ENCODE measurements around the gene TCF23. TPM values are rescaled to one million over a fixed set of nuclear protein-coding genes. Genes with fewer than 3 reads are reported as not detected.

Gene TCF23
- total and polyA plus RNA-seq, 2 of the 8 experiments (the other 6 are each of a cell fraction or from before 2014, with no cell fraction given): 0.02 TPM; not detected in 1

DNA sequence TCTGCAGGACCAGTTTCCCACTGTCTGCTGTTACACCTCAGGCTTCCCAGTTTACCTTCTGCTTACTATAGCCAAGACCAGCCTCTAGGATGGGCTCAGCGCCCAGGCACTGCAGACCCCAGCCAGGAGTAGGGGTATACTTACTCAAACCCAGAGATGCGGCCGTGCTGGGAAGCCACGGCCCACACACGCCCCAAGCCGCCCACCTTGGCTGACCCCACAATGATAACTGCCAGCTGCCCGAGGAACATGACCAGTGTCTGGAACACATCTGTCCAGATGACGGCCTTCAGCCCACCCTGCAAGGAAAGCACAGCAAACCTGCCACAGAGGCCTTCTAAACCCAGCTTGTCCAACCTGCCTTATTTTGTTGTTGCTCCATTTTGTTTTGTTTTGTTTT is 56.4 kb downstream of the TCF23 start:
- ChIA-PET CTCF (ENCODE audit: partially characterized antibody) (no interaction called here), POLR2A (ENCODE audit: partially characterized antibody) (interaction anchor here (0.9 to 2.1 kb wide), 4 partner anchors 8 to 90 kb away, joined by 3 to 6 read pairs (median 4); partner anchors contain the start of gene CAD)
- no peaks in the 10 kb centered on the region for H3K23me2 ChIP-seq (ENCODE audit: low read depth, low read length)
- no peak overlapping the region for H4K91ac ChIP-seq (replicated peaks; ENCODE audit: insufficient read length, low read length)
- H3K36me3 ChIP-seq (ENCODE audit: control insufficient read depth in 2 of 4, insufficient read depth in 4 of 4, low read length in 3 of 4): peaks cover 57 to 91% (median 79%) of the 10 kb centered on the region in 4 experiments
- no peak overlapping the region for H3K23ac ChIP-seq (ENCODE audit: insufficient read length)
- no peaks in the 10 kb centered on the region; a peak in 1 of 7 replicates for H3K4me1 ChIP-seq (replicated peaks in 1 of 4; ENCODE audit: control insufficient read depth in 3 of 4, insufficient read depth in 4 of 4, low read length in 3 of 4)
- H3K56ac ChIP-seq (replicated peaks; ENCODE audit: insufficient read length, low read depth, low read length): no peak overlapping the region
- WGBS, 2 experiments (ENCODE audit: extremely low coverage in 1 of 2, insufficient coverage in 1 of 2, insufficient read length in 1 of 2, insufficient replicate concordance in 2 of 2, low coverage in 1 of 2, low lambda C conversion rate in 2 of 2, missing lambda C conversion rate in 1 of 2): 84% methylated on average over 8 of the region's 8 CpGs; no CpG with 5 or more reads in 1 of the 2 experiments
- FAIRE-seq (no peak), DNase-seq (ENCODE audit: low read depth in 1 of 2, low spot score in 2 of 2) (no peak)
- no peak overlapping the region for H2BK120ac ChIP-seq (replicated peaks; ENCODE audit: low read depth, low read length)
- no peak overlapping the region for H3K18ac ChIP-seq (ENCODE audit: extremely low read depth, low read length)
- no peak overlapping the region for H2BK15ac ChIP-seq (ENCODE audit: low read length)
- H3K79me1 ChIP-seq (ENCODE audit: low read depth, low read length): no peaks in the 10 kb centered on the region
- H2BK20ac ChIP-seq (ENCODE audit: low read length): no peak overlapping the region
- H3K9me3 ChIP-seq (ENCODE audit: insufficient read depth in 2 of 2, low read depth in 1 of 2, low read length in 1 of 2): no peaks in the 10 kb centered on the region
- H4K20me1 ChIP-seq (replicated peaks in 1 of 2; ENCODE audit: control insufficient read depth in 1 of 2, insufficient read depth in 2 of 2, low read length in 2 of 2): peaks cover 0 to 22% of the 10 kb centered on the region in 2 experiments
- no peak overlapping the region for H2BK12ac ChIP-seq (ENCODE audit: low read depth, low read length)
- H3K4me2 ChIP-seq (ENCODE audit: insufficient read depth in 1 of 2, low read depth in 2 of 2, low read length in 2 of 2): no peak overlapping the region
- H3K4me3 ChIP-seq (ENCODE audit: extremely low read depth in 1 of 4, insufficient read depth in 2 of 4, low read depth in 3 of 4, low read length in 4 of 4): no peak overlapping the region
- no peak overlapping the region for H2BK5ac ChIP-seq (ENCODE audit: low read depth, low read length)
- H4K8ac ChIP-seq (ENCODE audit: extremely low read depth, insufficient read depth, low read length): no peak overlapping the region
- no peak overlapping the region for H3K14ac ChIP-seq (ENCODE audit: insufficient read length)
- TF ChIP-seq SAP30 (IDR thresholded peaks at IDR 0.05; ENCODE audit: insufficient read depth, insufficient replicate concordance, low read length): no peak
- TF ChIP-seq SIX5 (IDR thresholded peaks at IDR 0.05; ENCODE audit: low read depth, low read length): no peak
- TF ChIP-seq KDM5A (IDR thresholded peaks at IDR 0.05; ENCODE audit: low read length): no peak
- no peak for TF ChIP-seq CHD1 (IDR thresholded peaks at IDR 0.05; ENCODE audit: low read depth, low read length)
- TF ChIP-seq RAD21 (IDR thresholded peaks at IDR 0.05 in 1 of 2, conservative IDR thresholded peaks at IDR 0.05 in 1 of 2; ENCODE audit: low read depth in 2 of 2, low read length in 2 of 2): no peak
- TF ChIP-seq KDM4A (IDR thresholded peaks at IDR 0.05; ENCODE audit: low read depth, low read length, severe bottlenecking): no peak
- TF ChIP-seq CHD2 (IDR thresholded peaks at IDR 0.05; ENCODE audit: low read length): no peak
- no peak for TF ChIP-seq SRF (IDR thresholded peaks at IDR 0.05; ENCODE audit: low read depth, low read length)
- TF ChIP-seq, protein P1, sequence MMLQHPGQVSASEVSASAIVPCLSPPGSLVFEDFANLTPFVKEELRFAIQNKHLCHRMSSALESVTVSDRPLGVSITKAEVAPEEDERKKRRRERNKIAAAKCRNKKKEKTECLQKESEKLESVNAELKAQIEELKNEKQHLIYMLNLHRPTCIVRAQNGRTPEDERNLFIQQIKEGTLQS (IDR thresholded peaks at IDR 0.05; ENCODE audit: insufficient read depth, low read depth, low read length): no peak
- no peak overlapping the region for H2AFZ ChIP-seq (ENCODE audit: low read length)
- no peak overlapping the region for H3K9ac ChIP-seq (replicated peaks in 1 of 4; ENCODE audit: extremely low read depth in 1 of 4, low read depth in 3 of 4, low read length in 3 of 4)
- no peaks in the 10 kb centered on the region for H3K27me3 ChIP-seq (replicated peaks in 1 of 4; ENCODE audit: control insufficient read depth in 3 of 4, extremely low read depth in 1 of 4, insufficient read depth in 3 of 4, low read length in 3 of 4)
- no peak overlapping the region for H2AK5ac ChIP-seq (ENCODE audit: low read depth, low read length)
- no peak overlapping the region for H4K5ac ChIP-seq (ENCODE audit: insufficient read length, low read depth, low read length)
- H3K79me2 ChIP-seq (ENCODE audit: control insufficient read depth in 1 of 2, insufficient read depth in 2 of 2, low read length in 2 of 2): peaks cover 0 to 11% of the 10 kb centered on the region in 2 experiments; a peak in 2 of 4 replicates
- no peak overlapping the region for H3K4ac ChIP-seq (replicated peaks; ENCODE audit: insufficient read length, low read depth, low read length)
- H3K27ac ChIP-seq (ENCODE audit: low read depth, low read length): no peak overlapping the region
